ENCODE results near the gene P2RX4.

Gene P2RX4

DNA sequence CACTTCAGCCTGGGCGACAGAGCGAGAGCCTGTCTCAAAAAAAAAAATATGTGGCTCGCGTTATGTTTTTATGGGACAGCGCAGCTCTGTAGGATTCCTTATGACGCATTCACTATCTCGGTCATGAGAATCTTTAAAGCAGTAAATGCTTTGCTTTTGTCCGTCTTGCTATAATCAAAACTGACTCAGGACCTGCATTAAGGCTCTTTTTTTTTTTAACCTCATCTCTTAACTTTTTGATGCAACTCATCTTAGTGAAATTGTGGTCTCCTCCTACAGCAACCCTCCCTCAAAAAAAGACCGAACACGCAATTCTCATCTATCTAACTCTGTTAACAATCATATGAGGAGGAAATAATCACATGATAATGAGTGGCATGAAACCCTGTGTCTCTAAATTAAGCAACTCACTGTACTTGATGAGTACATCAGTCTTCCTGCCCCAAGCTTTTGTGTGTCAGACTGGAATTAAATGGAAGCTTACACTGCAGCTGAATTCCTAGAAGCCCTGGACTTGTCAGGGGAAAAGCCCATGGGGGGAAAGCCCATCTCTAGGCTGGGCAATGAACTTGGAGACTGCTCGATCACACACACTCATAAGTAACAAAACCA, 4.3 kb downstream of the P2RX4 start:
- in situ Hi-C loops (cut with HindIII; ENCODE audit: low pct_ligation_motif_present, low sequenced_read_pairs), result no loop called here
- Histone ChIP-seq H3K27me3 (replicated peaks) (no peaks in the 10 kb centered on the region), H3K4me3 (ENCODE audit: low read depth, low read length) (no peak overlapping the region), H3K36me3 (replicated peaks) (no peaks in the 10 kb centered on the region), H3K27ac (peak overlapping the region; percentile 48)
- peak; percentile 20 for DNase-seq
- TF ChIP-seq, protein P1, sequence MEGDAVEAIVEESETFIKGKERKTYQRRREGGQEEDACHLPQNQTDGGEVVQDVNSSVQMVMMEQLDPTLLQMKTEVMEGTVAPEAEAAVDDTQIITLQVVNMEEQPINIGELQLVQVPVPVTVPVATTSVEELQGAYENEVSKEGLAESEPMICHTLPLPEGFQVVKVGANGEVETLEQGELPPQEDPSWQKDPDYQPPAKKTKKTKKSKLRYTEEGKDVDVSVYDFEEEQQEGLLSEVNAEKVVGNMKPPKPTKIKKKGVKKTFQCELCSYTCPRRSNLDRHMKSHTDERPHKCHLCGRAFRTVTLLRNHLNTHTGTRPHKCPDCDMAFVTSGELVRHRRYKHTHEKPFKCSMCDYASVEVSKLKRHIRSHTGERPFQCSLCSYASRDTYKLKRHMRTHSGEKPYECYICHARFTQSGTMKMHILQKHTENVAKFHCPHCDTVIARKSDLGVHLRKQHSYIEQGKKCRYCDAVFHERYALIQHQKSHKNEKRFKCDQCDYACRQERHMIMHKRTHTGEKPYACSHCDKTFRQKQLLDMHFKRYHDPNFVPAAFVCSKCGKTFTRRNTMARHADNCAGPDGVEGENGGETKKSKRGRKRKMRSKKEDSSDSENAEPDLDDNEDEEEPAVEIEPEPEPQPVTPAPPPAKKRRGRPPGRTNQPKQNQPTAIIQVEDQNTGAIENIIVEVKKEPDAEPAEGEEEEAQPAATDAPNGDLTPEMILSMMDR (IDR thresholded peaks at IDR 0.05; ENCODE audit: low read depth, low read length, missing control alignments), result no peak

DNA sequence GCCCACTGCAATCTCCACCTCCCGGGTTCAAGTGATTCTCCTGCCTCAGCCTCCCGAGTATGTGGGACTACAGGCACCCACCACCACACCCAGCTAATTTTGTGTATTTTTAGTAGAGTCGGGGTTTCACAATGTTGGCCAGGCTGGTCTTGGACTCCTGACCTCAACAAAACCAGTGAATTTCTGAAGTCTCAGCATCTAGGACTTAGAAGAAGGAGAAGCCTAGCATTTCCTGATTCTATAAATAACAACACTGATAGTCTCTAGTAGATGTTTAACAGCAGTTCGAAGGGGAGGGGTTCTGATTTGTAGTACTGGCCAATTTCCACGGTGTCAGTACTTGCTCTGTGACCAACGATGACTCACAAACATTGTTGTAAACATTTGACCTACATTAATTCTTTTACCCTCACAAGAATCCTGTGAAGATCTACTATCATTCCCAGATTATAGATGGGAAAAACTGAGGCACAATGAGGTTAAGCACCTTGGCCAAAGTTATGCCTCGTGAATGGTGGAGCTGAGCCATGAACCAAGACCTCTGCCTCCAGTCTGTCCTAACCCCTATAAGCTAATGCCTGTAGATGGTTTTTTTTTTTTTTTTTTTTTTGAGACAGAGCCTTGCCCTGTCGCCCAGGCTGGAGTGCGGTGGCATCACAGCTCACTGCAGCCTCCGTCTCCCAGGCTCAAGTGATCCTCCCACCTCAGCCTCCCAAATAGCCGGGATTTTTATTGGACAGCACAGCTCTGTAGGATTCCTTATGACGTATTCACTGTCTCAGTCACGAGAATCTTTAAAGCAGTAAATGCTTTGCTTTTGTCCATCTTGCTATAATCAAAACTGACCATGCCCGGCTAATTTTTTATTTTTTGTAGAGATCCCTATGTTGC, 5.2 kb downstream of the P2RX4 start:
- peak; percentile 89 for DNase-seq
- Histone ChIP-seq H3K36me3 (replicated peaks) (no peaks in the 10 kb centered on the region), H3K27ac (peak overlapping the region; percentile 48), H3K4me3 (ENCODE audit: low read depth, low read length) (no peak overlapping the region), H3K27me3 (replicated peaks) (no peaks in the 10 kb centered on the region)
- in situ Hi-C loops (cut with HindIII; ENCODE audit: low pct_ligation_motif_present, low sequenced_read_pairs), result no loop called here
- TF ChIP-seq, protein P1 (IDR thresholded peaks at IDR 0.05; ENCODE audit: low read depth, low read length, missing control alignments), result no peak

DNA sequence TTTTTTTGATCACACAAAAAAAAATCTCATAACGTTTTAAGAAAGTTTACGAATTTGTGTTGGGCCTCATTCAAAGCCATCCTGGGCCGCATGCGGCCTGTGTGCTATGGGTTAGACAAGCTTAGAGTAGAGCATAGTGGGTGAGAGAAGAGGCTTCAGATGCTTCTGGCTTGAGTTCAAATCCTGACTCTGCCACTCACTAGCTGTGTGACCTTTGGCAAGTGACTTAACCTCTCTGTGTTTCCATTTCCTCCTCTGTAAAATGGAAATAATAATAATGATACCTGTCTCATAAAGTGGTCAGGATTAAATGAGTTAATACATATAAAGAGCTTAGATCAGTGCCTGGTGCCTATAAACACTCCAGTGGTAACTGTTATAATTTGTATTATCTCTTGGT, 6.2 kb downstream of the P2RX4 start:
- Histone ChIP-seq H3K36me3 (replicated peaks) (no peaks in the 10 kb centered on the region), H3K4me3 (ENCODE audit: low read depth, low read length) (no peak overlapping the region), H3K27ac (no peak overlapping the region), H3K27me3 (replicated peaks) (no peaks in the 10 kb centered on the region)
- TF ChIP-seq, protein P1 (IDR thresholded peaks at IDR 0.05; ENCODE audit: low read depth, low read length, missing control alignments), result no peak
- DNase-seq, result no peak
- in situ Hi-C loops (cut with HindIII; ENCODE audit: low pct_ligation_motif_present, low sequenced_read_pairs), result no loop called here

DNA sequence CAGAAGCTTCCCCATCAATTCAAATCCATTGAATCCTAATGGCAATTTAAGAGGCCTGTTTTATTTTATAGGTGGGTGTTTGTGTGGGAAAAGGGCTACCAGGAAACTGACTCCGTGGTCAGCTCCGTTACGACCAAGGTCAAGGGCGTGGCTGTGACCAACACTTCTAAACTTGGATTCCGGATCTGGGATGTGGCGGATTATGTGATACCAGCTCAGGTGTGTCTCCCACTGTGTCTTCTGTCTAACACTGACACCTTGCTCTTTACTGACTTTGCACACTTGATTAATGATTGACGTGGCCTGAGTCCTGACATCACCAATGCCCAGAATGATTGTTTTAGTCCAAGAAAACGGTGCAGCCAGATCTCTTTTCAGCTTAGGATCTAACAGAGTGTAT, 7.1 kb downstream of the P2RX4 start:
- no peaks in the 10 kb centered on the region for H3K36me3 ChIP-seq (replicated peaks)
- in situ Hi-C loops (cut with HindIII; ENCODE audit: low pct_ligation_motif_present, low sequenced_read_pairs), result no loop called here
- DNase-seq, result no peak
- H3K27me3 ChIP-seq (replicated peaks), result no peaks in the 10 kb centered on the region
- no peak overlapping the region for H3K4me3 ChIP-seq (ENCODE audit: low read depth, low read length)
- no peak overlapping the region for H3K27ac ChIP-seq
- TF ChIP-seq, protein P1 (IDR thresholded peaks at IDR 0.05; ENCODE audit: low read depth, low read length, missing control alignments), result no peak

DNA sequence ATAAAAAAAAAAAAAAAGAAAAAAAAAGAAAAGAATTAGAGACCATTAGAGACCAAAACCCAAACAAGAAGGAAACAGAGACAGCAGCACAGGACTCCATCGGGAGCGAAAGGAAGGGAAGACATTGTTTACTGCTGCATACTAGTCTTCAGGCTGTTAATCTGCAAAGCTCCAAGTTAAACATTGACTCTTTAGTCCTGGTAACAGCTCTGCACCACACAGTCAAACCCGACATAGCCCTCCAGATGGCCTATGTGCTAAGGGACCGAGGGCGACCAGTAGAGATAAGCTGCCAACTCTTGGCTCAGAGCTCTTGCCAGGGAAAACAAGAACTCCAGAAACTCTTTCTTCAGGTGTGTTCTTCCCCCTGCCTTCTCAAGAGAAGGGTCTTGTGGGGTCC, 7.8 kb downstream of the P2RX4 start:
- Histone ChIP-seq H3K36me3 (replicated peaks) (no peaks in the 10 kb centered on the region), H3K27ac (no peak overlapping the region), H3K4me3 (ENCODE audit: low read depth, low read length) (no peak overlapping the region), H3K27me3 (replicated peaks) (no peaks in the 10 kb centered on the region)
- TF ChIP-seq, protein P1 (IDR thresholded peaks at IDR 0.05; ENCODE audit: low read depth, low read length, missing control alignments), result no peak
- no peak for DNase-seq
- in situ Hi-C loops (cut with HindIII; ENCODE audit: low pct_ligation_motif_present, low sequenced_read_pairs), result no loop called here

Data from brain microvascular endothelial cell (primary cell).